CD14-positive monocyte (primary cell): Measurements from ENCODE around the gene SMTNL2. TPM values are rescaled to one million over a fixed set of nuclear protein-coding genes. Genes with fewer than 3 reads are reported as not detected.

ENCODE experiments used
- DNase-seq, 3 donors: peaks; one replicate each; pipeline ENCODE4 v3.0.0-alpha.2; 2011 to 2022
- H2AFZ ChIP-seq: 2 replicates; pipeline ENCODE4 v1.6.0; 2012; ENCODE audit warnings: mild to moderate bottlenecking, low read depth, low read length, inconsistent platforms; ENCODE audit not compliant: insufficient read depth, poor library complexity, severe bottlenecking
- H3K27ac ChIP-seq, 2 donors: 1 replicate in 1 of 2; 2 replicates in 1 of 2; pipeline ENCODE4 v1.5.1; 2012 to 2013; ENCODE audit warnings: low read length in 2 of 2, control low read depth in 1 of 2, inconsistent platforms in 1 of 2, low read depth in 1 of 2, mild to moderate bottlenecking in 1 of 2
- H3K27me3 ChIP-seq, 2 donors: one replicate each; pipeline versions ENCODE4 v1.6.0 to v1.6.1; 2011 to 2013; ENCODE audit warnings: low read length in 2 of 2; ENCODE audit not compliant: control insufficient read depth in 2 of 2, insufficient read depth in 2 of 2
- H3K36me3 ChIP-seq, 2 donors: replicated peaks in 1 of 2; 1 replicate in 1 of 2; 2 replicates in 1 of 2; pipeline versions ENCODE4 v1.5.1 to v1.6.1; 2012 to 2013; ENCODE audit warnings: low read length in 2 of 2, control low read depth in 1 of 2, inconsistent platforms in 1 of 2, mild to moderate bottlenecking in 1 of 2; ENCODE audit not compliant: insufficient read depth in 2 of 2, control insufficient read depth in 1 of 2
- H3K4me1 ChIP-seq, 2 donors: 1 replicate in 1 of 2; 2 replicates in 1 of 2; pipeline versions ENCODE4 v1.5.1 to v1.6.1; 2012 to 2013; ENCODE audit warnings: low read length in 2 of 2, control low read depth in 1 of 2, inconsistent platforms in 1 of 2, mild to moderate bottlenecking in 1 of 2, moderate library complexity in 1 of 2; ENCODE audit not compliant: insufficient read depth in 2 of 2, control insufficient read depth in 1 of 2
- H3K4me2 ChIP-seq: replicated peaks from 2 replicates; pipeline ENCODE3; 2012; ENCODE audit warnings: low read length, moderate library complexity, mild to moderate bottlenecking; ENCODE audit not compliant: poor library complexity, severe bottlenecking; ENCODE audit errors: extremely low read depth
- H3K4me3 ChIP-seq, 3 experiments: fragments of 200-600 bp in 1 of 3; sonication (generic) in 1 of 3; replicated peaks in 1 of 3; 1 replicate in 2 of 3; 2 replicates in 1 of 3; pipeline ENCODE4 v1.5.1; 2011 to 2013; ENCODE audit warnings: low read length in 3 of 3, mild to moderate bottlenecking in 3 of 3, control low read depth in 2 of 3, low read depth in 2 of 3, inconsistent platforms in 1 of 3, moderate library complexity in 1 of 3
- H3K79me2 ChIP-seq: 2 replicates; pipeline ENCODE4 v1.6.0; 2012; ENCODE audit warnings: mild to moderate bottlenecking, control low read depth, inconsistent platforms, low read length, moderate library complexity; ENCODE audit not compliant: insufficient read depth
- H3K9ac ChIP-seq: 2 replicates; pipeline ENCODE4 v1.6.0; 2017; ENCODE audit warnings: low read length, mild to moderate bottlenecking; ENCODE audit not compliant: insufficient read depth, poor library complexity, severe bottlenecking
- H3K9me3 ChIP-seq, 2 donors: replicated peaks in 1 of 2; 1 replicate in 1 of 2; 2 replicates in 1 of 2; pipeline versions ENCODE4 v1.5.1 to v1.6.1; 2012 to 2013; ENCODE audit warnings: low read length in 2 of 2, control low read depth in 1 of 2; ENCODE audit not compliant: control insufficient read depth in 1 of 2, insufficient read depth in 1 of 2
- H4K20me1 ChIP-seq: 2 replicates; pipeline ENCODE4 v1.6.0; 2012; ENCODE audit warnings: mild to moderate bottlenecking, low read length, control low read depth, moderate library complexity; ENCODE audit not compliant: insufficient read depth
- H3K27ac Mint-ChIP-seq, 7 donors: one replicate each; pipeline ENCODE4 v1.8.0; 2020; ENCODE audit warnings: mild to moderate bottlenecking in 7 of 7, mixed read lengths in 7 of 7, moderate library complexity in 6 of 7, inconsistent platforms in 2 of 7
- H3K27me3 Mint-ChIP-seq, 3 donors: one replicate each; pipeline ENCODE4 v1.8.0; 2021 to 2022; ENCODE audit warnings: low read depth in 3 of 3, mild to moderate bottlenecking in 3 of 3, mixed read lengths in 3 of 3, moderate library complexity in 3 of 3, inconsistent platforms in 1 of 3
- H3K36me3 Mint-ChIP-seq, 2 donors: one replicate each; pipeline ENCODE4 v1.8.0; 2020; ENCODE audit warnings: mixed read lengths in 2 of 2, inconsistent platforms in 1 of 2, mild to moderate bottlenecking in 1 of 2
- H3K4me1 Mint-ChIP-seq: one replicate; pipeline ENCODE4 v1.8.0; 2020; ENCODE audit warnings: mild to moderate bottlenecking, mixed read lengths
- H3K4me3 Mint-ChIP-seq, 2 donors: one replicate each; pipeline ENCODE4 v1.8.0; 2020; ENCODE audit warnings: mild to moderate bottlenecking in 2 of 2, mixed read lengths in 2 of 2, moderate library complexity in 1 of 2
- H3K9me3 Mint-ChIP-seq, 7 donors: one replicate each; pipeline ENCODE4 v1.8.0; 2020 to 2022; ENCODE audit warnings: mixed read lengths in 7 of 7, mild to moderate bottlenecking in 6 of 7, moderate library complexity in 6 of 7, inconsistent platforms in 2 of 7
- WGBS: methylation state at CpG from one replicate; pipeline ENCODE4 v1.1.5; 2013; ENCODE audit warnings: missing lambda C conversion rate; ENCODE audit not compliant: insufficient coverage; 5-methylcytosine and 5-hydroxymethylcytosine counted together
- intact Hi-C, 2 donors: fragments of 100-400 bp; cut with micrococcal nuclease; formaldehyde crosslinking; loops; one replicate each; pipeline versions ENCODE4 v1.15.0 to v1.15.1; 2023
- polyA plus RNA-seq, 3 donors: library from polyadenylated mRNA; depleted of rRNA in 1 of 3; unstranded in 2 of 3; stranded (reverse) in 1 of 3; fragments of 300-500 nt in 2 of 3; fragments of >200 nt in 1 of 3; fragmentation: Illumina TruSeq in 2 of 3; gene quantifications; 1 replicate in 2 of 3; 2 replicates in 1 of 3; pipeline ENCODE4 v1.2.3, GENCODE V29; 2012 to 2021
- TF ChIP-seq, protein P1 (sequence below): fragments of 200-600 bp; IDR thresholded peaks from one replicate; pipeline ENCODE4 v1.8.0; 2022; ENCODE audit warnings: antibody characterized with exemption, mild to moderate bottlenecking

SMTNL2 gene
- polyA plus RNA-seq, 3 donors, result 0.08 TPM; not detected in 2

DNA sequence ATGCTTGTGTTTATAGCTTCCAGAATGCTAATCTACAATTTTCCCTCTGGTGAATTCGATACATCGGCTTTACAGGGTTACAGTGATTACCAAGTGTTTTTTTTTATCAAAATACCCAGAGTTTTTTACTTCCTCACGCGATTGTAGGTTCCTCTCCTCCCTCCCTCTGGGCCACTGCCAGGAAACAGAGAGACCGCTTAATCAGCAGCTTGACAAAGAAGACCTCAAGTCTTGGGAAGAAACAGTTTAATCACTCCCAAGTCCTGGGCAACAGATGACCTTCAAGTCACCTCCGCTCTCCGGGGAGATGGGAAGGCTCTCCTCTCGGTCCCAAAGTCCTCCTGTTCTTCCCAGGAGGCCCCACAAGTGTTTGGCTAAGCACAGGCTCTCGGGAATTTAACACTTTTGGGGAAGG lies 23.5 kb downstream of the SMTNL2 start:
- Histone ChIP-seq H3K4me1 (peaks cover 15 to 25% of the 10 kb centered on the region in 2 donors), H3K36me3 (no peaks in the 10 kb centered on the region), H3K4me3 (peak overlapping the region in 1 of 3 experiments; percentile 57), H3K27me3 (no peaks in the 10 kb centered on the region), H2AFZ (peak overlapping the region; percentile 62), H3K9ac (peak overlapping the region; percentile 21), H3K79me2 (no peaks in the 10 kb centered on the region), H4K20me1 (no peaks in the 10 kb centered on the region), H3K9me3 (no peaks in the 10 kb centered on the region), H3K4me2 (peak overlapping the region; percentile 59), H3K27ac (peak overlapping the region; percentile 3 to 75)
- Mint-ChIP-seq H3K4me1 (peaks cover 19% of the 10 kb centered on the region), H3K27ac (peak overlapping the region; percentile 7 to 84 (median 60)), H3K27me3 (peaks cover 7 to 15% (median 13%) of the 10 kb centered on the region in 3 donors), H3K4me3 (peak overlapping the region; percentile 56 to 64), H3K36me3 (no peaks in the 10 kb centered on the region), H3K9me3 (no peaks in the 10 kb centered on the region)
- TF ChIP-seq, protein P1, sequence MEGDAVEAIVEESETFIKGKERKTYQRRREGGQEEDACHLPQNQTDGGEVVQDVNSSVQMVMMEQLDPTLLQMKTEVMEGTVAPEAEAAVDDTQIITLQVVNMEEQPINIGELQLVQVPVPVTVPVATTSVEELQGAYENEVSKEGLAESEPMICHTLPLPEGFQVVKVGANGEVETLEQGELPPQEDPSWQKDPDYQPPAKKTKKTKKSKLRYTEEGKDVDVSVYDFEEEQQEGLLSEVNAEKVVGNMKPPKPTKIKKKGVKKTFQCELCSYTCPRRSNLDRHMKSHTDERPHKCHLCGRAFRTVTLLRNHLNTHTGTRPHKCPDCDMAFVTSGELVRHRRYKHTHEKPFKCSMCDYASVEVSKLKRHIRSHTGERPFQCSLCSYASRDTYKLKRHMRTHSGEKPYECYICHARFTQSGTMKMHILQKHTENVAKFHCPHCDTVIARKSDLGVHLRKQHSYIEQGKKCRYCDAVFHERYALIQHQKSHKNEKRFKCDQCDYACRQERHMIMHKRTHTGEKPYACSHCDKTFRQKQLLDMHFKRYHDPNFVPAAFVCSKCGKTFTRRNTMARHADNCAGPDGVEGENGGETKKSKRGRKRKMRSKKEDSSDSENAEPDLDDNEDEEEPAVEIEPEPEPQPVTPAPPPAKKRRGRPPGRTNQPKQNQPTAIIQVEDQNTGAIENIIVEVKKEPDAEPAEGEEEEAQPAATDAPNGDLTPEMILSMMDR, result no peak
- 0% methylated on average over 1 of the region's 9 CpGs for WGBS
- peak; percentile 57 to 76 (median 67) for DNase-seq
- intact Hi-C loops, result no loop called here

DNA sequence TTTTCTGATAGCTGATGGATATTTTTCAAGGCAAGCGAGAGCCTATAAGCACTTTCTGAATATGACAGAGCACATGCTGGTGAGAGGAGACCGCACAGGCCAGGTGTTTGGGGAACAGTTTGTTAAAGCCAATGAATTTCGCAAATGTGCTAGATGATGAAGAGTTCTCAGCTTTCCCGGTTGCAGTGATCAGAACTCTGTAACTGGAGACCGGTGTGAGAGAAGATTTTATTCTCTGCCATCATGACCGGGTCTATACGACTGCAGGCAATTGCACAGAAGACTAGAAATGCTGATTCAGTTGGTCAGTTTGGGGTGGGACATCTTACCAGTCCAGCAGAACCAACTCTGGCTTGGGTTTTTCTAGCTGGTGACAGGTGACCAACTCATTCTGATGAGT lies 25.4 kb downstream of the SMTNL2 start:
- no peaks in the 10 kb centered on the region for H4K20me1 ChIP-seq
- H3K4me2 ChIP-seq, result no peak overlapping the region
- Mint-ChIP-seq H3K4me1 (peaks cover 19% of the 10 kb centered on the region), H3K4me3 (no peak overlapping the region), H3K27me3 (peaks cover 5 to 15% (median 10%) of the 10 kb centered on the region in 3 donors), H3K9me3 (no peaks in the 10 kb centered on the region), H3K36me3 (no peaks in the 10 kb centered on the region), H3K27ac (no peak overlapping the region)
- DNase-seq, result no peak
- H3K79me2 ChIP-seq, result no peaks in the 10 kb centered on the region
- no peak overlapping the region for H3K27ac ChIP-seq
- TF ChIP-seq, protein P1, result no peak
- intact Hi-C loops, result no loop called here
- H3K9ac ChIP-seq, result no peak overlapping the region
- no peaks in the 10 kb centered on the region for H3K9me3 ChIP-seq
- no peaks in the 10 kb centered on the region for H3K36me3 ChIP-seq
- no peak overlapping the region for H2AFZ ChIP-seq
- 89% methylated on average over 7 of the region's 7 CpGs for WGBS
- no peak overlapping the region for H3K4me3 ChIP-seq
- H3K4me1 ChIP-seq, result peaks cover 15 to 25% of the 10 kb centered on the region in 2 donors
- no peaks in the 10 kb centered on the region for H3K27me3 ChIP-seq
